SK-N-DZ (cell line): ENCODE measurements around the gene CRYZL1.
"Not testable (repeated sequence)": the region's sequence is repeated elsewhere in the genome, so short reads cannot be mapped to it uniquely, and the experiment has no call there.

Source experiments
- DNase-seq: peaks from one replicate; pipeline ENCODE4 v3.0.0-alpha.2; 2015; ENCODE audit warnings: low spot score

CRYZL1 gene

GRCh38 chr21:33640697-33641351 lies 717 bp downstream of the CRYZL1 start:
- DNase-seq: no peak

DNA sequence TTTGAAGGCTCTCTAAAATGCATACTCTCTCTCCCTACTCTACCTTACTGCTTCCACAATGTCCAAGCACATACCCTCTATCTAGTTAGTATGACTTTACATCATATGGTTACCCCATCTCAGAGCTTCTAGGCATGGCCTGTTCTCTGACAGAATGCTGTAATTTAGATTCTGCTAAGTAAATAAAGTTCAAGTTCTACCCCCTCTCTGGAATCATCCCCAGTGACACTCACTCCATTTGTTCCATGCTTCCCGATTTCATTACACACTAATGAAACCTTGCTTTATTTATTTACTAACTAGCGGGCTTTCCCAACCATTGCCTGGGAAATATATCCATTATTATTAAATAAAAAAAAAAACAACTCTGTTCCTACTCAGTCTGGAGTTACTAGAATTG lies 7.3 kb downstream of the CRYZL1 start:
- no peak for DNase-seq

GRCh38 chr21:33626151-33626550 lies 15.4 kb downstream of the CRYZL1 start:
- not testable (repeated sequence) for DNase-seq

- DNase-seq: no peak
Observed at GRCh38 chr21:33622253-33622652, 19.3 kb downstream of the CRYZL1 start.

- no peak for DNase-seq
Observed at GRCh38 chr21:33619726-33620125, 21.8 kb downstream of the CRYZL1 start.

- DNase-seq: no peak
Observed at GRCh38 chr21:33618407-33618806, 23.1 kb downstream of the CRYZL1 start.

- not testable (repeated sequence) for DNase-seq
Observed at GRCh38 chr21:33617565-33617964, 24.0 kb downstream of the CRYZL1 start.

- no peak for DNase-seq
Observed at GRCh38 chr21:33611006-33611744, 30.4 kb downstream of the CRYZL1 start.

DNA sequence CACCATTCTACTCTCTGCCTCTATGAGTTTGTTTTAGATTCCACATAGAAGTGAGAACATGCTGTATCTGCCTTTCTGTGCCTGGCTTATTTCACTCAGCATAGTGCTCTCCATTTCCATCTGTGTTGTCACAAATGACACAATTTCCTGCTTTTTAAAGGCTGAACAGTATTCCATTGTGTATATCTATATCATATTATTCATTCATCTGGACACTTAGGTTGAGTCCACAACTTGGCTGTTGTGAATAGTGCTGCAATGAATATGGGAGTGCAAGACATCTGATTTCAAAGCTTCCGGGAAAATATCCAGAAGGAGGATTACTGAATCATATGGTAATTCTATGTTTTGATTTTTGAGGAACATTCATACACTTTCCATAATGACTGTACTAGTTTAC lies 33.0 kb downstream of the CRYZL1 start:
- DNase-seq: no peak

GRCh38 chr21:33598051-33598450 lies 43.5 kb downstream of the CRYZL1 start:
- no peak for DNase-seq

- DNase-seq: peak; percentile 77
Observed at GRCh38 chr21:33588485-33589335, 52.8 kb downstream of the CRYZL1 start, which contains the start of gene DONSON. TSS of gene DONSON (minus strand) at chr21:33588684. CDS start at chr21:33588641, 43 bp downstream.

DNA sequence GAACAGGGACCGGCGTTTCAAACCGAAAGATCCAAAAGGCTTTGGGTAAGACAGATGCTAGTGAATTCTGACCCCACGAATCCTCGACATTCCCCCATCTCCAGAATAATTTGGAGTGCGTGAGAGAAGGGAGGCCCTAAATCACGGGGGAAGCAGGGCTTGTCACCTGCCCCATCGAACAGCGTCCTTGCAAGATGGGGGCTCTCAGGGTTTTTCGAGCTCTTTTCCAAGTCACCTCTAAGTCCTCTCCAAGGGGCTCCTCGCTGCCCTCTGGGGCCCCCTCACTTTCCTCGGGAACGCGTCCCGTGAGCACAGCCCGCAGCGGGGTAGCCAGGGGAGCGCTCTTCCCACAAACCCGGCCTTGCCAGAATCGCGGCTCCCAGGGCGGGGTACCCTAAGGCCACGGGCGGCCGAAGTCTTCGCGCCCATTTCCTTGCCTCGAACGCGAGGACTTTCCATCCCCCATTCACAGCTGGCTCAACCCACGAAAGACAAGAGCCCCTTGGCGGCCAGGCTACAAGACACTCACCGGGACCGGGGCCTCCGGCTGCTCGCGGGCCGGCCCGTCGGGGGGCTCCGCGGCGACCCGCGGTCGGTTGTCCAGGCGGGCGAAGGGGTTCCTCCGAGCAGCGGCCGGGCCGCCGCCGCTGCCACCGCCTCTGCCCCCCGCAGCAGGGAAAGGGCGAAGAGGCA lies 53.6 kb downstream of the CRYZL1 start:
- peak; percentile 29 for DNase-seq

GRCh38 chr21:33586927-33587326 lies 54.6 kb downstream of the CRYZL1 start:
- DNase-seq: no peak

- DNase-seq: no peak
Observed at GRCh38 chr21:33584455-33584854, 57.1 kb downstream of the CRYZL1 start.

GRCh38 chr21:33578959-33579542 lies 62.5 kb downstream of the CRYZL1 start:
- no peak for DNase-seq

DNA sequence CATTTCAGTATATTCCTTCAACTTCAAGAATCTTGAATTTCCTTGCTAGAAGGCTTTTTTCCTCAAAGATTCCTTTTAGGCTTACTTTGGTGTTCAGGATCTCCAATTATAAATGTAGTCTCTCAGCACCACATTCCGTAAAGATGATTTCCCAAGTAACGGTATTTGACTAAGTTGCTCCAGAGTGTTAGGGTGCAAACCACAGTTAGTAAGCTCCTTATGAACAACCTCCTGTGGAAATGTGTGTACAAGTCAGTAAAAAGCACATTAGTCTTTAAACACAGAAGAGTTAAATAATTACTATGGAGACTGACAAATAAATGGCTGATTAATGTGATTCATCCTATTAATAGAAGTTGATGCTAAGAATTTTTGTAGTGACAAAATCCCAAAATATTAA lies 63.3 kb downstream of the CRYZL1 start:
- DNase-seq: no peak

DNA sequence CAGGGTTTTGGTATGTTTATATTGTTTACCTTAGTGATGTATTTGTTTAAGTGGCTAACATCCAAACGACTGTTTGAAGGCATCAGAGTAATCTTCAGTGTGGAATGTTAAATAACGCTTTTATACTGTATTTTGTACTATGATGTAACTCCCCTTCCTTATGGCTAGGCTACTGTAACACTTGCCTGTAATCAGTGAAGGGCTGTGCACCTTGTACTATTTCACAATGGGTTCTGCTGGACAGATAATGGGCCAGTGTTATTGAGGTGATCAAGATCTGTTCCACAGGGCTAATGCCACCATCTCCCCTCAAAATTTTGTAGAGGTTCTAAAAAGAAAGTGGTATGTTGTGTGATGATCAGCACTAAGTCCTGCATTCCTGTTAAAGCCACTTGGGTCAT lies 64.8 kb downstream of the CRYZL1 start:
- DNase-seq: not testable (repeated sequence)

DNA sequence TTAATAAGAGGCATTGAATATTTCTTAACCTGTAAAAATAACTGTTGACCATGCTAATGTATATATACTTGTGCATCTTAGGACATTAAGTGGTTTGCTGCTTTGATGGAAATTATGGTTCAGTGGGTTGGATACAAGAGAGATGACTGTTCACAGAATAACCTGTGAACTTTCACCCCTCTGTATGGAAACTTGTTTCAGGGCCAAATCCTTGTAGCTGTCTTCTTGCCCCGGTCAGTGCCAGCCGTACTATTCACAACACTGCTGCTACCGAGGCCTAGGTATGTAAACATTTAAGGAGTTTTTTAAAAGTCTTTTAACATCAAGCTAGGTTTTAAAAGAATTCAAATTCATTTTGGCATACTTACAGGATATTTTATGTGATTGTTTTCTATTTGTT lies 69.2 kb downstream of the CRYZL1 start:
- DNase-seq: no peak

DNA sequence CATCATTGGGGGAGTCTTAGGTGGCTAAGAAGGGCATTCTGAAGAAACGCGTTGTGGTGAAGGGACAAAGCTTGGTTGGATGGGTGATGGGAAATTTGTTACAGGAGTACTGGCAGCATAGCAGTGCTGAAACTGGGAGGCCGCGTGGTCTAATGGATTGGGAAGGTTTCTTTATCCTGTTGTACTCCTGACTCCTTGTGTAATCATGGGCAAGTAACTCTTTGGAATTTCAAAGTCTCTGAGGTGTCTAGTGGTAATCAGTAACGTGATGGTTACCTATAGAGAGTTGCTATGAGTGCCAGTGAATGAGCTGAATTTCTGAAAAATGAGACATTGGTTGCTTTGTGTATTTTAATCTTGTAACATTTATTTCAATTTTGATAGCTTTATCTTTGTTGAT lies 71.5 kb downstream of the CRYZL1 start:
- no peak for DNase-seq

DNA sequence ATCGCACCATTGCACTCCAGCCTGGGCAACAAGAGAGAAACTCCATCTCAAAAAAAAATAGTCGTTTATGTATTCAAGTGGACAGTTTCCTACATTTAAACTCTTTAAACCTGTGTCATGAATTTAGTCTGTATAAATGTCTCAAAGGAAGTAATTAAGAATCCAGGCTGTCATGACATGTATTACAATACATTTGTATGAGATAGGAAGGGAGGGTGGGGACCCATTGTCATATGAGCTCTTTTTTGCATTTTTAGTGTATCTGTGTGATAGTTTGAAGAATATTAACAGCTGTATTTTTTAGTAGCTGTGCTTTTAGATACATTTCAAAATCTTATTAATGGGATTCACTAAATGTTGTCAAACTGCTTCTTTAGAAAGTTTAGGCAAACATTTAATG lies 73.1 kb downstream of the CRYZL1 start:
- no peak for DNase-seq

DNA sequence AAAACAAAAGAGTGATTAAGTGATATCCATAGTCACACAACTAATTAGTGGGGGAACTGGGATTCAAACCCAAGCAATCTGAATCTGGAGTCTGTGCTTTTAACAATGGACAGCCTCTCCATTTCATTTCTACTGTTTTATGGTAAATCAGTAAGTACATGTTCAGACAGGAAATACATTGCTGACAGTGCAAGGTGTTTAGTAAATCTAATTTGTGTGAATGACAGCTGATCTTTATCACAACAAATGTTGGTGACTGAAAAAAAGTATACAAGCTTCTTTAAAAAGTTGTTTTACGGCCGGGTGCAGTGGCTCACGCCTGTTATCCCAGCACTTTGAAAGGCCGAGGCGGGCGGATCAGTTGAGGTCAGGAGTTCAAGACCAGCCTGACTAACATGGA lies 73.6 kb downstream of the CRYZL1 start:
- no peak for DNase-seq
